BE2C (cell line): ENCODE results near the gene PLGRKT.
"Not testable (repeated sequence)": the region's sequence is repeated elsewhere in the genome, so short reads cannot be mapped to it uniquely, and the experiment has no call there.

ENCODE experiments used
- DNase-seq: peaks from one replicate; pipeline ENCODE4 v3.0.0-alpha.2; 2020
- H3K27me3 ChIP-seq: fragments of 250-450 bp; sonication (Bioruptor Pico); 2 replicates; pipeline ENCODE4 v1.5.1; 2020; ENCODE audit warnings: mild to moderate bottlenecking
- H3K36me3 ChIP-seq: fragments of 250-450 bp; sonication (Bioruptor Pico); 2 replicates; pipeline ENCODE4 v1.5.1; 2020; ENCODE audit warnings: mild to moderate bottlenecking
- H3K4me1 ChIP-seq: fragments of 250-450 bp; sonication (Bioruptor Pico); 2 replicates; pipeline ENCODE4 v1.5.1; 2020
- H3K4me3 ChIP-seq: 2 replicates; pipeline ENCODE4 v1.5.1; 2011; ENCODE audit warnings: low read depth, low read length
- H3K9me3 ChIP-seq: fragments of 250-450 bp; sonication (Bioruptor Pico); 2 replicates; pipeline ENCODE4 v1.5.1; 2020
- TF ChIP-seq, protein P1 (sequence below): IDR thresholded peaks from 2 replicates; pipeline ENCODE4 v1.5.1; 2012; ENCODE audit warnings: mild to moderate bottlenecking, low read depth, low read length

Gene PLGRKT

DNA sequence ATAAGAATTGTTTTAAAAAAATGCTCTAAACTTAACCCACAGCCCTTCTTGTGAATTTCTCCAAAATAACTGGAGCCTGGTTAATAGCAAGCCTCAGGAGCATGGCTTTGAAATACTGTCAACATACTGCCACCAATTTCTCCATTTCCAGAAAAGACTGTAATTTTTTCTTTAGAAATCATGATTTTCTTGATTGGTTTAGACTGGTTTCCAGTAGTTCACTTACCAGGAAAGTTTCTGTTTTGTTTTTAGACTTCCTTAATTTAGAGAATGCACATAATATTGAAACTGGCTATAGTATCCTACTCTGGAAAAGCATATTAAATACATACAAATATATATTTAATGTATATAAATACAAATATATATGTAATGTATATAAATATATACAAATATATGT, 8.2 kb upstream of the PLGRKT start:
- Histone ChIP-seq H3K9me3 (no peaks in the 10 kb centered on the region), H3K36me3 (no peaks in the 10 kb centered on the region), H3K27me3 (no peaks in the 10 kb centered on the region), H3K4me3 (no peak overlapping the region), H3K4me1 (no peaks in the 10 kb centered on the region)
- no peak for DNase-seq
- TF ChIP-seq, protein P1, sequence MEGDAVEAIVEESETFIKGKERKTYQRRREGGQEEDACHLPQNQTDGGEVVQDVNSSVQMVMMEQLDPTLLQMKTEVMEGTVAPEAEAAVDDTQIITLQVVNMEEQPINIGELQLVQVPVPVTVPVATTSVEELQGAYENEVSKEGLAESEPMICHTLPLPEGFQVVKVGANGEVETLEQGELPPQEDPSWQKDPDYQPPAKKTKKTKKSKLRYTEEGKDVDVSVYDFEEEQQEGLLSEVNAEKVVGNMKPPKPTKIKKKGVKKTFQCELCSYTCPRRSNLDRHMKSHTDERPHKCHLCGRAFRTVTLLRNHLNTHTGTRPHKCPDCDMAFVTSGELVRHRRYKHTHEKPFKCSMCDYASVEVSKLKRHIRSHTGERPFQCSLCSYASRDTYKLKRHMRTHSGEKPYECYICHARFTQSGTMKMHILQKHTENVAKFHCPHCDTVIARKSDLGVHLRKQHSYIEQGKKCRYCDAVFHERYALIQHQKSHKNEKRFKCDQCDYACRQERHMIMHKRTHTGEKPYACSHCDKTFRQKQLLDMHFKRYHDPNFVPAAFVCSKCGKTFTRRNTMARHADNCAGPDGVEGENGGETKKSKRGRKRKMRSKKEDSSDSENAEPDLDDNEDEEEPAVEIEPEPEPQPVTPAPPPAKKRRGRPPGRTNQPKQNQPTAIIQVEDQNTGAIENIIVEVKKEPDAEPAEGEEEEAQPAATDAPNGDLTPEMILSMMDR: no peak

DNA sequence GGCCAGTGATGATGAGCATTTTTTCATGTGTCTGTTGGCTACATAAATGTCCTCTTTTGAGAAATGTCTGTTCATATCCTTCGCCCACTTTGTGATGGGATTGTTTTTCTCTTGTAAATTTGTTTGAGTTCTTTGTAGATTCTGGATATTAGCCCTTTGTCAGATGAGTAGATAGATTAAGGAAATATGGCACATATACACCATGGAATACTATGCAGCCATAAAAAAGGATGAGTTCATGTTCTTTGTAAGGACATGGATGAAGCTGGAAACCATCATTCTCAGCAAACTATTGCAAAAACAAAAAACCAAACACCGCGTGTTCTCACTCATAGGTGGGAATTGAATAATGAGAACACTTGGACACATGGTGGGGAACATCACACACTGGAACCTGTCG, 7.4 kb upstream of the PLGRKT start:
- not testable (repeated sequence) for DNase-seq, H3K4me1 ChIP-seq, H3K4me3 ChIP-seq, H3K27me3 ChIP-seq, H3K36me3 ChIP-seq, H3K9me3 ChIP-seq

DNA sequence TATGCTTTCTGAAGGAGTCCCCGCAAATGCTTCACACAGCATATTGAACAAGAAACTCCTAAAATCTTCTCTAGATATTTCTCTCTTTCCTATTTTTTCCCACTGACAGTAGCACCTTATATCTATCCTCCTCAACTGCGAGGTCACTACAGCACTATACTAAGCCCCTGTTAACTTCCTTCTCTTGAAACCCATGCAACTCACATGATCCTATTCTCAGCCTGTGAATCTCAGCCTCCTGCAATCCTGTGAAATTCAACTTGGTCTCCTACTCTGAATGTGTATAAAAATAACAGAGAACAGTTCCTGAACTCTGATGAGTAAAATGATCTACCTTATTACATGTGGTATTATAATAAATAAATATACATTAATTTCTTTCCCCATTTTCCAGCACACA, 6.1 kb upstream of the PLGRKT start:
- Histone ChIP-seq H3K36me3 (no peaks in the 10 kb centered on the region), H3K4me1 (no peaks in the 10 kb centered on the region), H3K4me3 (no peak overlapping the region), H3K27me3 (no peaks in the 10 kb centered on the region), H3K9me3 (no peaks in the 10 kb centered on the region)
- TF ChIP-seq, protein P1: no peak
- no peak for DNase-seq

DNA sequence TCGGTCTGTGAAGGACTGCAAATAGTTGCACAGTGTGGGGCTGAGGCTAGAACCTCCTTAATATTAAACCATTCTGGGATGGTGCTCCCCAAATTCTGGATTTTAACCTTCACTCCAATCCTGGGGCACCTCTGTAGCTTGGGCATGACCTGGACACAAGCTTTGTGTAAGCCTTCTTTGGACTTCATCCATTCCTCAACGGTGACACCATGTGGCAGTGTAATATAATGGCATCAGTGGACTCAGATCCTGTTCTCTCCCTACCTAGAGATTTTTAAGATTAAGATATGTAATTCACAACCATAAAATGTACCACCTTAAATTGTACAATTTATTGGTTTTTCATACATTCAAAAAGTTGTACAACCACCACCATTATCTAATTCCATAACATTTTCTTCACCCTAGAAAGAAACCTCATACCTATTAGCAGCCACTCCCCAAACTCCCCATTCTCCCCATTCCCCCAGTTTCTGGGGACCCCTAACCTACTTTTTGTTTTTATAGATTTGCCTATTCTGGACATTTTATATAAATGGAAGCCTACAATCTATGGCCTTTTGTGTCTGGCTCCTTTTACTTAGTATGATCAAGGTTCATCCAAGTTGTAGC, 4.8 kb upstream of the PLGRKT start:
- Histone ChIP-seq H3K9me3 (no peaks in the 10 kb centered on the region), H3K27me3 (no peaks in the 10 kb centered on the region), H3K36me3 (no peaks in the 10 kb centered on the region), H3K4me1 (no peaks in the 10 kb centered on the region), H3K4me3 (no peak overlapping the region)
- DNase-seq: no peak
- TF ChIP-seq, protein P1: peak; percentile 67

DNA sequence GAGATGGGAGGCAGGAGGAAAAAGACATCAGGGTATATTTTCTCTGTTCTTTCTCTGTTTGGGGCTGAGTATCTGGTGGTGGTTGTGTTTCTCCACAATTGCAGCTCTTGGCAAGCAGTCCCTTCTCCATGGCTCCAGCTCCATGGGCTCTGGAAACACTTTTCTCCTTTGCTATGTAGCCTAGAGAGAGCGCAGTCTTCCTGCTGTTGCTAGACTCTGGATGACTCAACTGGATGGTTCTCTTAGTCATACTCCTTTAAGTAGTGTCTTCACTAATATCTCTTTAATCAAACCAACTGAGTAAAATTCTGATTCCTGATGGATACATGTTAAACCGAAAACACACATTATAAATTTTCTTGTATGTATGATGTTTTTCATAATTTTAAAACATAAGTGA, 3.3 kb upstream of the PLGRKT start:
- H3K27me3 ChIP-seq: no peaks in the 10 kb centered on the region
- no peak overlapping the region for H3K4me3 ChIP-seq
- H3K4me1 ChIP-seq: no peaks in the 10 kb centered on the region
- H3K9me3 ChIP-seq: no peaks in the 10 kb centered on the region
- DNase-seq: no peak
- no peaks in the 10 kb centered on the region for H3K36me3 ChIP-seq
- TF ChIP-seq, protein P1: no peak

DNA sequence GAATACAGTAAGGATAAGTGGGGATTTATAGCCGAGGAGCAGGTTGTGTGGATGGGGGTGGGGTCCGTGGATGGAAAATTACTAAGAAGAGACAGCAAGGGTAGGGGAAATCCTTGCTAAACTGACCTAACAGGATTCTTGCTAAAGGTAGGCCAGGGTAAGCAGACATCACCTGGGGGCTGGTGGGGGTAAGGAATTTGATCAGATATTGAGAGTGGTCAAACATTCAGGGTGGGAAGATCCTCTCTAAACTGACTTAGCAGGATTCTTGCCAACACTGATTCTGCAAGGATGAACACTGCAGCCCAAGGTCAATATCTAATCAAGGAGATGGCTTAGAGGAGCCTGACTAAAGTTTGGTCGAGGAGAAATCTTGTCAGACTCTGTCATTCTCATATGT, 2.7 kb upstream of the PLGRKT start:
- DNase-seq: no peak
- no peak overlapping the region for H3K4me3 ChIP-seq
- H3K27me3 ChIP-seq: no peaks in the 10 kb centered on the region
- no peaks in the 10 kb centered on the region for H3K4me1 ChIP-seq
- no peaks in the 10 kb centered on the region for H3K9me3 ChIP-seq
- TF ChIP-seq, protein P1: no peak
- H3K36me3 ChIP-seq: no peaks in the 10 kb centered on the region; the same call in 1 of the 2 replicates
